T-cell (primary cell): ENCODE results near the gene CCL23. TPM values are rescaled to one million over a fixed set of nuclear protein-coding genes. Genes with fewer than 3 reads are reported as not detected.

Experiments used
- ATAC-seq, 4 experiments: fragments of 200-7000 bp in 3 of 4; fragments of 150-1000 bp in 1 of 4; cut with Tn5 transposase; replicated peaks in 1 of 4; 1 replicate in 3 of 4; 2 replicates in 1 of 4; pipeline ENCODE4 v1.10.0; 2021; ENCODE audit warnings: moderate library complexity in 3 of 4, mild to moderate bottlenecking in 2 of 4, moderate number of reproducible peaks in 1 of 4
- CTCF ChIA-PET, 2 donors: fragments of 300-600 bp; sonication (Branson Sonifier 250); formaldehyde crosslinking; loops; one replicate each; lab custom pipeline; 2022; ENCODE audit warnings: antibody characterized with exemption in 2 of 2; lab: Charles Lee
- POLR2A ChIA-PET, 2 donors: fragments of 300-600 bp; sonication (Branson Sonifier 250); formaldehyde crosslinking; loops; one replicate each; lab custom pipeline; 2022; ENCODE audit warnings: antibody characterized with exemption in 2 of 2; lab: Charles Lee
- DNase-seq, 35 experiments: peaks; one replicate each; pipeline versions ENCODE4 v3.0.0 to v3.0.0-alpha.2; 2013 to 2023
- H3K27ac ChIP-seq: one replicate; pipeline ENCODE4 v1.5.1; 2013; ENCODE audit warnings: low read length
- H3K27me3 ChIP-seq, 2 experiments: replicated peaks in 1 of 2; 1 replicate in 1 of 2; 2 replicates in 1 of 2; pipeline versions ENCODE4 v1.6.1 to v1.7.0; 2013; ENCODE audit warnings: low read length in 1 of 2, mixed read lengths in 1 of 2; ENCODE audit not compliant: control insufficient read depth in 2 of 2, insufficient read depth in 2 of 2; ENCODE audit errors: extremely low read depth in 1 of 2
- H3K36me3 ChIP-seq, 2 donors: 1 replicate in 1 of 2; 2 replicates in 1 of 2; pipeline versions ENCODE4 v1.6.1 to v1.7.0; 2013; ENCODE audit warnings: low read length in 1 of 2; ENCODE audit not compliant: control insufficient read depth in 2 of 2, insufficient read depth in 1 of 2; ENCODE audit errors: extremely low read depth in 1 of 2
- H3K4me1 ChIP-seq, 2 experiments: 1 replicate in 1 of 2; 2 replicates in 1 of 2; pipeline versions ENCODE4 v1.6.1 to v1.7.0; 2013; ENCODE audit warnings: low read length in 2 of 2, mixed read lengths in 1 of 2; ENCODE audit not compliant: insufficient read depth in 2 of 2, control insufficient read depth in 1 of 2; ENCODE audit errors: extremely low read depth in 1 of 2
- H3K4me3 ChIP-seq, 2 donors: 1 replicate in 1 of 2; 2 replicates in 1 of 2; pipeline versions ENCODE4 v1.5.1 to v1.7.0; 2013; ENCODE audit warnings: mild to moderate bottlenecking in 2 of 2, low read length in 1 of 2, moderate library complexity in 1 of 2; ENCODE audit not compliant: control insufficient read depth in 1 of 2; ENCODE audit errors: extremely low read depth in 1 of 2
- H3K9me3 ChIP-seq: 2 replicates; pipeline ENCODE4 v1.7.0; 2013
- H3K27ac Mint-ChIP-seq, 2 donors: one replicate each; pipeline ENCODE4 v1.8.0; 2020 to 2021; ENCODE audit warnings: mild to moderate bottlenecking in 2 of 2, mixed read lengths in 2 of 2
- H3K27me3 Mint-ChIP-seq, 2 donors: one replicate each; pipeline ENCODE4 v1.8.0; 2021 to 2022; ENCODE audit warnings: mixed read lengths in 2 of 2
- H3K36me3 Mint-ChIP-seq: one replicate; pipeline ENCODE4 v1.8.0; 2021; ENCODE audit warnings: mixed read lengths
- H3K4me1 Mint-ChIP-seq, 3 donors: one replicate each; pipeline ENCODE4 v1.8.0; 2020 to 2022; ENCODE audit warnings: mixed read lengths in 3 of 3, mild to moderate bottlenecking in 1 of 3
- H3K4me3 Mint-ChIP-seq, 3 donors: one replicate each; pipeline ENCODE4 v1.8.0; 2020 to 2022; ENCODE audit warnings: mild to moderate bottlenecking in 3 of 3, mixed read lengths in 3 of 3, moderate library complexity in 3 of 3
- H3K9me3 Mint-ChIP-seq, 3 donors: one replicate each; pipeline ENCODE4 v1.8.0; 2020 to 2022; ENCODE audit warnings: mixed read lengths in 3 of 3
- WGBS: methylation state at CpG from one replicate; pipeline ENCODE4 v1.1.5; 2013; ENCODE audit warnings: missing lambda C conversion rate; ENCODE audit not compliant: insufficient coverage; 5-methylcytosine and 5-hydroxymethylcytosine counted together
- total RNA-seq, 35 experiments: library from RNA in 6 of 35; stranded (reverse) in 6 of 35; fragments of 120-200 nt in 1 of 35; gene quantifications; one replicate each; pipeline versions ENCODE4 v1.2.1 to v1.2.4 and lab custom pipeline; 2013 to 2026

CCL23 gene
- total RNA-seq, 5 donors from 2014 or later (not counting 1 experiment from before 2014, with no cell fraction given) = not detected

GRCh38 chr17:36014946-36015345 lies 2.8 kb downstream of the CCL23 start:
- no peak overlapping the region for H3K27ac ChIP-seq
- ChIA-PET POLR2A (no interaction called here), CTCF (interaction anchor here in 1 of 2 donors (0.6 kb wide), 1 partner anchor 1613 kb away, joined by 3 read pairs; no protein-coding TSS in a partner anchor)
- H3K27me3 Mint-ChIP-seq = peaks cover 10 to 27% of the 10 kb centered on the region in 2 donors
- peaks cover 0 to 4% of the 10 kb centered on the region in 2 experiments for H3K27me3 ChIP-seq
- no peaks in the 10 kb centered on the region for H3K9me3 ChIP-seq
- no peaks in the 10 kb centered on the region for H3K36me3 ChIP-seq
- no peaks in the 10 kb centered on the region for H3K4me1 Mint-ChIP-seq
- H3K4me3 Mint-ChIP-seq = no peak overlapping the region
- DNase-seq = no peak
- ATAC-seq = no peak
- H3K4me1 ChIP-seq = peaks cover 0 to 7% of the 10 kb centered on the region in 2 experiments
- no peaks in the 10 kb centered on the region for H3K36me3 Mint-ChIP-seq
- no peaks in the 10 kb centered on the region for H3K9me3 Mint-ChIP-seq
- H3K27ac Mint-ChIP-seq = no peak overlapping the region
- no peak overlapping the region for H3K4me3 ChIP-seq
- WGBS = 75% methylated on average over 2 of the region's 5 CpGs

DNA sequence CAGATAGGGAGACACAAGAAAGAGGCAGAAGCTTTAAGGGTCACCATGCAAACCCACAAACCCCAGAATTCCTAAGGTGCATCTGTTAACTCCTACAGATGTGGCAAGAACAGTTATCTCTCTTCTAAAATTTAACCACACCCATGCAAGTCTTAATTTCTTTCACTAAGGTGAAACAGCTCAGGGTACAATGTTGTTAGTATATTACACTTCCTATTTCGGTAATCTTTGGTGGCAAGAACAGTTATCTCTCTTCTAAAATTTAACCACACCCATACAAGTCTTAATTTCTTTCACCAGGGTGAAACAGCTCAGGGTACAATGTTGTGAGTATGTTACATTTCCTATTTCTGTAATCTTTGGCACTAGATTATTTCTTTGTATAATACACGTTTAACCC lies 6.6 kb downstream of the CCL23 start:
- Mint-ChIP-seq H3K27me3 (peaks cover 6 to 16% of the 10 kb centered on the region in 2 donors), H3K4me1 (no peaks in the 10 kb centered on the region), H3K4me3 (no peak overlapping the region), H3K9me3 (no peaks in the 10 kb centered on the region), H3K36me3 (no peaks in the 10 kb centered on the region), H3K27ac (no peak overlapping the region)
- ChIA-PET CTCF (no interaction called here), POLR2A (no interaction called here)
- Histone ChIP-seq H3K4me3 (no peak overlapping the region), H3K27me3 (peaks cover 0 to 4% of the 10 kb centered on the region in 2 experiments), H3K4me1 (peaks cover 0 to 7% of the 10 kb centered on the region in 2 experiments), H3K36me3 (no peaks in the 10 kb centered on the region), H3K9me3 (no peaks in the 10 kb centered on the region), H3K27ac (no peak overlapping the region)
- ATAC-seq (no peak), DNase-seq (no peak)
- no CpG with 5 or more reads among the region's 2 CpGs for WGBS

DNA sequence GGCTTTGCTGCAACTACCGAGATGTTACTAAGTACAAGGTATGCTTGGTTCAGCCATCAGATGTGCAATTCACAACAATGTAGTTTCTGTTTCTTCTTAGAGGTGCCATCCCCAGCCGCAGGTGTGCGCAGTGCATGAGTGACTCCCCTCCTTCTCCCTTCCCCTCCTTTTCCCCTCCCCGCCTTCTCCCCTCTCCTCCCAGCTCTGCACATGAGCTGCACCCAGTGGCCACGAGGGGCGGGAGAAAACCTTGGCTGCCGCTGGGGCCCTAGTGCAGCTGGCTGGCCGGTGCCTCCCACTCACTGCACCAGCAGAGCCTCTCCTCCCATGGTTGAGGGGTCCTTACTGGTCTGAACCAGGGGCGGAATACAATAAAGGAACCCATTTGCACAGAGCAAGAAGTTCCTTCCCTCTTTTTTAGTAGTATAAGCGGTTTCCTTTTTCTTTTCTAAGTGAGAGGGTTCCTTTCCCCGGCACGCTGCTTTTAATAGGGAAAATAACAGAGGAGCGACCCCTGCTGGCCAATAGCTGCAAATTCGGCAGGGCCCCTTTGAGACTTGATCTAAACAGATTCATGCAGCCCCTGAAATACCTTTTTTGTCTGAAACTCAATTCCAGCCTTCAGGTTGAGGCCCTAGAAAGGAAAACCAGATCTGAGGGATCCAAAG lies 8.6 kb downstream of the CCL23 start:
- Mint-ChIP-seq H3K27me3 (peaks cover 6 to 15% of the 10 kb centered on the region in 2 donors), H3K4me1 (peaks cover 7 to 8% (median 8%) of the 10 kb centered on the region in 3 donors), H3K4me3 (no peak overlapping the region), H3K36me3 (no peaks in the 10 kb centered on the region), H3K9me3 (no peaks in the 10 kb centered on the region), H3K27ac (no peak overlapping the region)
- Histone ChIP-seq H3K9me3 (no peaks in the 10 kb centered on the region), H3K4me1 (peaks cover 0 to 7% of the 10 kb centered on the region in 2 experiments), H3K4me3 (no peak overlapping the region), H3K27ac (no peak overlapping the region), H3K27me3 (peaks cover 0 to 4% of the 10 kb centered on the region in 2 experiments), H3K36me3 (no peaks in the 10 kb centered on the region)
- DNase-seq (no peak), ATAC-seq (no peak)
- 85% methylated on average over 7 of the region's 14 CpGs for WGBS
- CTCF ChIA-PET = no interaction called here
- POLR2A ChIA-PET = no interaction called here

GRCh38 chr17:36004594-36005108 lies 13.1 kb downstream of the CCL23 start:
- no peak overlapping the region for H3K4me3 ChIP-seq
- no peak overlapping the region for H3K27ac ChIP-seq
- WGBS = 32% methylated on average over 3 of the region's 4 CpGs
- Mint-ChIP-seq H3K9me3 (no peaks in the 10 kb centered on the region), H3K4me1 (peaks cover 7 to 9% (median 9%) of the 10 kb centered on the region in 3 donors), H3K27ac (peak overlapping the region in 1 of 2 donors; percentile 50), H3K36me3 (no peaks in the 10 kb centered on the region), H3K27me3 (no peaks in the 10 kb centered on the region), H3K4me3 (no peak overlapping the region)
- H3K36me3 ChIP-seq = no peaks in the 10 kb centered on the region
- no peaks in the 10 kb centered on the region for H3K27me3 ChIP-seq
- peaks cover 0 to 2% of the 10 kb centered on the region in 2 experiments for H3K4me1 ChIP-seq
- POLR2A ChIA-PET = no interaction called here
- ATAC-seq (no peak), DNase-seq (no peak)
- H3K9me3 ChIP-seq = no peaks in the 10 kb centered on the region
- CTCF ChIA-PET = interaction anchor here in 1 of 2 donors (0.8 kb wide), 1 partner anchor 35 kb away, joined by 3 read pairs; no protein-coding TSS in a partner anchor

DNA sequence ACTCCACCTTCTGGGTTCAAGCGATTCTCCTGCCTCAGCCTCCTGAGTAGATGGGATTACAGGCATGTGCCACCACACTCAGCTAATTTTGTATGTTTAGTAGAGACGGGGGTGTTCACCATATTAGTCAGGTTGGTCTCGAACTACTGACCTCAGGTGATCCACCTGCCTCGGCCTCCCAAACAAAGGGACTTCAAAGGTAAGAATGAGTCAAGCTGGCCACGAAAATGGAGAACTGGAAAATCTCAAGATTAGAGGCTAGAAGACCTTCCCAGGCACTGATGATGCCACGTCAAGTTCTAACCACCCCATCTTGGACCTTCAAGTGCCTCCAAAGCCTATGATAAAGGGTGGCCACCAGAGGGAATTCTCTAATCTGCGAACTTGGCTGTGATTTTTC lies 15.1 kb downstream of the CCL23 start:
- H3K27me3 Mint-ChIP-seq = peaks cover 0 to 7% of the 10 kb centered on the region in 2 donors
- H3K9me3 ChIP-seq = no peaks in the 10 kb centered on the region
- CTCF ChIA-PET = no interaction called here
- no peaks in the 10 kb centered on the region for H3K9me3 Mint-ChIP-seq
- no peak overlapping the region for H3K27ac ChIP-seq
- H3K36me3 ChIP-seq = no peaks in the 10 kb centered on the region
- no peak overlapping the region for H3K4me3 ChIP-seq
- POLR2A ChIA-PET = no interaction called here
- H3K36me3 Mint-ChIP-seq = no peaks in the 10 kb centered on the region
- DNase-seq (no peak), ATAC-seq (no peak)
- no peak overlapping the region for H3K4me3 Mint-ChIP-seq
- H3K4me1 Mint-ChIP-seq = peaks cover 7 to 12% (median 9%) of the 10 kb centered on the region in 3 donors
- H3K4me1 ChIP-seq = peaks cover 0 to 2% of the 10 kb centered on the region in 2 experiments
- H3K27me3 ChIP-seq = peaks cover 0 to 6% of the 10 kb centered on the region in 2 experiments
- 38% methylated on average over 1 of the region's 7 CpGs for WGBS
- no peak overlapping the region for H3K27ac Mint-ChIP-seq

- H3K4me3 Mint-ChIP-seq = no peak overlapping the region
- Histone ChIP-seq H3K36me3 (no peaks in the 10 kb centered on the region), H3K4me3 (no peak overlapping the region), H3K4me1 (peaks cover 0 to 2% of the 10 kb centered on the region in 2 experiments), H3K27ac (no peak overlapping the region), H3K9me3 (no peaks in the 10 kb centered on the region), H3K27me3 (peaks cover 0 to 6% of the 10 kb centered on the region in 2 experiments)
- 100% methylated on average over 1 of the region's 6 CpGs for WGBS
- ATAC-seq (no peak), DNase-seq (no peak)
- ChIA-PET CTCF (no interaction called here), POLR2A (no interaction called here)
- peaks cover 0 to 7% of the 10 kb centered on the region in 2 donors for H3K27me3 Mint-ChIP-seq
- H3K27ac Mint-ChIP-seq = no peak overlapping the region
- H3K9me3 Mint-ChIP-seq = no peaks in the 10 kb centered on the region
- H3K4me1 Mint-ChIP-seq = peaks cover 7 to 12% (median 9%) of the 10 kb centered on the region in 3 donors
- no peaks in the 10 kb centered on the region for H3K36me3 Mint-ChIP-seq
Measured at GRCh38 chr17:36001862-36002603, 15.7 kb downstream of the CCL23 start.
